Adrenal gland (tissue), 12 donors: ENCODE measurements around the gene SLC4A7. TPM values are rescaled to one million over a fixed set of nuclear protein-coding genes. Genes with fewer than 3 reads are reported as not detected.

Experiments used
- DNase-seq, 7 donors: peaks; one replicate each; pipeline ENCODE4 v3.0.0-alpha.2; 2019 to 2020
- H3K27ac ChIP-seq, 5 donors: fragments of 200-600 bp; sonication (generic) in 4 of 5; 1 replicate in 3 of 5; 2 replicates in 2 of 5; pipeline versions ENCODE4 v1.5.1 to v1.8.0; 2016 to 2020; ENCODE audit warnings: mild to moderate bottlenecking in 1 of 5
- H3K27me3 ChIP-seq: fragments of 200-600 bp; 2 replicates; pipeline ENCODE4 v1.8.0; 2021
- H3K36me3 ChIP-seq, 2 donors: fragments of 200-600 bp; replicated peaks in 1 of 2; 1 replicate in 1 of 2; 2 replicates in 1 of 2; pipeline versions ENCODE4 v1.5.1 to v1.8.0; 2018 to 2022
- H3K4me1 ChIP-seq, 2 donors: fragments of 200-600 bp; replicated peaks in 1 of 2; 1 replicate in 1 of 2; 2 replicates in 1 of 2; pipeline versions ENCODE4 v1.5.1 to v1.8.0; 2018 to 2021
- H3K4me3 ChIP-seq, 4 donors: fragments of 200-600 bp; sonication (generic) in 3 of 4; one replicate each; pipeline ENCODE4 v1.5.1; 2016 to 2018
- H3K9me3 ChIP-seq, 3 donors: fragments of 200-600 bp; sonication (generic) in 1 of 3; replicated peaks in 1 of 3; 1 replicate in 2 of 3; 2 replicates in 1 of 3; pipeline versions ENCODE4 v1.5.1 to v1.8.0; 2016 to 2021
- CTCF ChIP-seq, 6 experiments: fragments of 450-650 bp in 4 of 6; fragments of 200-600 bp in 2 of 6; sonication (generic) in 1 of 6; IDR thresholded peaks; 1 replicate in 5 of 6; 2 replicates in 1 of 6; pipeline versions ENCODE4 v1.5.1 to v1.8.0; 2016 to 2021; ENCODE audit warnings: antibody characterized with exemption in 6 of 6, mild to moderate bottlenecking in 2 of 6, moderate library complexity in 1 of 6
- POLR2A ChIP-seq, 2 donors: fragments of 450-650 bp; IDR thresholded peaks; one replicate each; pipeline ENCODE4 v1.6.1; 2017; ENCODE audit warnings: antibody characterized with exemption in 2 of 2, mild to moderate bottlenecking in 2 of 2, moderate library complexity in 1 of 2
- WGBS, 4 donors: extraction: QIAGEN DNeasy Blood & Tissue Kit in 2 of 4; methylation state at CpG; one replicate each; pipeline versions ENCODE4 v1.1.5 to v1.1.7; 2013 to 2017; 5-methylcytosine and 5-hydroxymethylcytosine counted together
- intact Hi-C, 2 donors: fragments of 100-400 bp; cut with DNase I; formaldehyde crosslinking; loops; one replicate each; pipeline versions ENCODE4 v1.14.1 to v1.15.0; 2022 to 2023
- polyA plus RNA-seq, 3 donors: library from polyadenylated mRNA; stranded (reverse); fragments of 200-250 nt in 2 of 3; fragments of 350-450 nt in 1 of 3; fragmentation: Illumina TruSeq in 1 of 3; extraction: RNeasy Lipid Tissue Mini Kit (QIAGEN cat#74804) in 1 of 3; gene quantifications; one replicate each; pipeline ENCODE4 v1.2.3, GENCODE V29; 2013 to 2014
- total RNA-seq, 9 donors: library from RNA; depleted of rRNA in 4 of 9; stranded (reverse); fragments of >200 nt in 4 of 9; fragments of 120-200 nt in 1 of 9; fragmentation: NEBNext Ultra II Directional in 1 of 9; extraction: Animal tissue kit (Norgen Biotek cat#: 25700) in 1 of 9; gene quantifications; one replicate each; pipeline versions ENCODE4 v1.1.0 to v1.2.4, GENCODE V29; 2013 to 2023
- donor health status: healthy with polysubstance abuse.
- donor health status: Bipolar disorder and iron deficiency.
- donor health status: DM: yes; HTN: yes; CAD: no.
- donor health status: DM: no; HTN: no; CAD: no.
- donor health status: DM: no; HTN: no; CAD: no.
- donor health status: DM: yes; HTN: yes; CAD: no.

Gene SLC4A7
- total and polyA plus RNA-seq, 12 donors: 2.7 to 34.5 (median 11.6) TPM

- 94 to 100% (median 96%) methylated on average over 3 of the region's 3 CpGs for WGBS, 4 donors
- intact Hi-C loops: no loop called here
- TF ChIP-seq POLR2A (IDR thresholded peaks at IDR 0.05): no peak
- TF ChIP-seq CTCF (IDR thresholded peaks at IDR 0.05): no peak
Measured at GRCh38 chr3:27454461-27454860, 29.7 kb downstream of the SLC4A7 start.

GRCh38 chr3:27452368-27453090 is 31.7 kb downstream of the SLC4A7 start:
- no peak for TF ChIP-seq POLR2A (IDR thresholded peaks at IDR 0.05)
- TF ChIP-seq CTCF (IDR thresholded peaks at IDR 0.05): no peak
- H3K36me3 ChIP-seq: no peaks in the 10 kb centered on the region
- no peaks in the 10 kb centered on the region for H3K4me1 ChIP-seq
- DNase-seq: no peak
- no peaks in the 10 kb centered on the region for H3K9me3 ChIP-seq
- WGBS, 4 donors: 95 to 100% (median 97%) methylated on average over 1 of the region's 1 CpG
- H3K4me3 ChIP-seq: no peak overlapping the region
- H3K27me3 ChIP-seq: no peaks in the 10 kb centered on the region
- intact Hi-C loops: no loop called here
- no peak overlapping the region for H3K27ac ChIP-seq

More at GRCh38 chr3:27454461-27454860, 29.7 kb downstream of the SLC4A7 start:
- H3K36me3 ChIP-seq: no peaks in the 10 kb centered on the region
- H3K4me1 ChIP-seq: no peaks in the 10 kb centered on the region
- H3K27ac ChIP-seq: no peak overlapping the region
- no peaks in the 10 kb centered on the region for H3K9me3 ChIP-seq
- no peaks in the 10 kb centered on the region for H3K27me3 ChIP-seq
- DNase-seq: no peak
- H3K4me3 ChIP-seq: no peak overlapping the region

GRCh38 chr3:27451842-27452241 is 32.3 kb downstream of the SLC4A7 start:
- no peaks in the 10 kb centered on the region for H3K4me1 ChIP-seq
- no peak overlapping the region for H3K4me3 ChIP-seq
- H3K27me3 ChIP-seq: no peaks in the 10 kb centered on the region
- intact Hi-C loops: no loop called here
- no peak overlapping the region for H3K27ac ChIP-seq
- no peak for DNase-seq
- no peaks in the 10 kb centered on the region for H3K36me3 ChIP-seq
- no peak for TF ChIP-seq CTCF (IDR thresholded peaks at IDR 0.05)
- TF ChIP-seq POLR2A (IDR thresholded peaks at IDR 0.05): no peak
- H3K9me3 ChIP-seq: no peaks in the 10 kb centered on the region

GRCh38 chr3:27451251-27451650 is 32.9 kb downstream of the SLC4A7 start:
- Histone ChIP-seq H3K27me3 (no peaks in the 10 kb centered on the region), H3K4me3 (no peak overlapping the region), H3K36me3 (no peaks in the 10 kb centered on the region), H3K9me3 (no peaks in the 10 kb centered on the region), H3K27ac (no peak overlapping the region), H3K4me1 (no peaks in the 10 kb centered on the region)
- DNase-seq: no peak
- intact Hi-C loops: no loop called here
- TF ChIP-seq CTCF (IDR thresholded peaks at IDR 0.05) (no peak), POLR2A (IDR thresholded peaks at IDR 0.05) (no peak)
